ENCODE data around the gene FGF18.
"Not testable (repeated sequence)": the region's sequence is repeated elsewhere in the genome, so short reads cannot be mapped to it uniquely, and the experiment has no call there.

The FGF18 gene

DNA sequence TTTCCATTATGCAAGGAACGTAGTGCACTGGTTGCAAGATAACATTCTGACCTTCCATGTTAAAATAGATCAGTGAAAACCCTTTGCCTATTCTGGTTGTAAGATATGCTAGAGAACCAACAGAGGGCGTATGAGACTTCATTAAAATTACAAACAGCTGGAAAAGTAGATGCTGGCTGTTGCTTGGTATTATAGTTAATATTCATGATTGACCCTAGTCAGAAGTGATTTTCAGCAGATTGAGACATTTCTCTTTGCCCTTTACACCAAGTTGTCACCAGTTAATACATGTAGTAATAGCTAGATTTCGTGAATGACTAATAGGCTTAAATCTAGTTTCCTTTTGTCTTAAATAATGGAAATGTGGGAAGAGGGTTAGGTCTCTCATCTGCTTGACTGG, 13.8 kb upstream of the FGF18 start:
- DNase-seq (ENCODE audit: low spot score), result no peak
- no peak for TF ChIP-seq CTCF (IDR thresholded peaks at IDR 0.05; ENCODE audit: extremely low read depth, missing control alignments)

GRCh38 chr5:171407234-171407633, 12.2 kb upstream of the FGF18 start:
- no peak for TF ChIP-seq CTCF (IDR thresholded peaks at IDR 0.05; ENCODE audit: extremely low read depth, missing control alignments)
- no peak for DNase-seq (ENCODE audit: low spot score)

DNA sequence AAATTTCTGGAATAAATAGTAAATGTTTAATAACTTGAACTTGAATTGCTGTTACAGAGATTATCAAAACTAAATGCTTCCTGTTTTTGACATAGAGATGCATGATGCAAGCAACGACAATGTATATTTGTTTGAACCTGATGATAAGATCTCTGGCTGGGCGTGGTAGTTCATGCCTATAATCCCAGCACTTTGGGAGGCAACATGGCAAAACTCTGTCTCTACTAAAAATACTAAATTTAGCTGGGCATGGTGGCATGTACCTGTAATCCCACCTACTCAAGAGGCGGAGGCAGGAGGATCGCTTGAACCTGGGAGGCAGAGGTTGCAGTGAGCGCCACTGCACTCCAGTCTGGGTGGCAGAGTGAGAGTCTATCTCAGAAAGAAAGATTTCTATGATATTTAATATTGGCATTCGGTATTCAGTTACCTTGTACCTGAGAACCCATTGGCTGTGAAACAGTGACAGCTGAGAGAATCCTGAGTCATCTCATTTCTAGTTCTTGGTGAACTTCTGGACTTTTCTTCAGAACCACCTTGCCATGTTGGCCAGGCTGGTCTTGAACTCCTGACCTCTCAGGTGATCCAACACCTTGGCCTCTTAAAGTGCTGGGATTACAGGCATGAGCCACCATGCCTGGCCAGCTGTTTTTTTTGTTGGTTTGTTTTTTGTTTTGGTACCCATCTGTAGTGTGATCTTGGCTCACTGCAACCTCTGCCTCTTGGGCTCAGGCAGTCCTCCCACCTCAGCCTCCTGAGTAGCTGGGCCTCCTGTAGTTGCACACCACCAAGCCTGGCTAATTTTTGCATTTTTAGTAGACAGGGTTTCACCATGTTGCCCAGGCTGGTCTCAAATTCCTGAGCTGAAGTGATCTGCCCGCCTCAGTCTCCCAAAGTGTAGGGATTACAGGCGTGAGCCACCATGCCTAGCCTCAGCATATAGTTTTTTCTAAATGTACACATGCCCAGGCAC, 10.0 kb upstream of the FGF18 start:
- DNase-seq (ENCODE audit: low spot score), result no peak
- no peak for TF ChIP-seq CTCF (IDR thresholded peaks at IDR 0.05; ENCODE audit: extremely low read depth, missing control alignments)

DNA sequence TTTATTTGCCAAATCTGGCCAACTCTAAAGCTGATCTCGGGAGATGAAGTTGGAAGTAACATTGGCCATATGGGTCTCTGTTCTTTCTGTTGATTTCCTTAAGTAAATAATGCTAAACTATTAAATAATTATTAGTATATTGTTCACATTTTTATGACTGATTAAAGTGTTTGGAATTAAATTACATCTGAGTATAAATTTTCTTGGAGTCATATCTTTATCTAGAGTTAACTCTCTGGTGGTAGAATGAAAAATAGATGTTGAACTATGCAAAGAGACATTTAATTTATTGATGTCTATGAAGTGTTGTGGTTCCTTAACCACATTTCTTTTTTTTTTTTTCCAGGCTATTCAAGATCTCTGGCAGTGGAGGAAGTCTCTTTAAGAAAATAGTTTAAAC, 9.3 kb upstream of the FGF18 start:
- no peak for TF ChIP-seq CTCF (IDR thresholded peaks at IDR 0.05; ENCODE audit: extremely low read depth, missing control alignments)
- DNase-seq (ENCODE audit: low spot score), result no peak

GRCh38 chr5:171412186-171412585, 7.3 kb upstream of the FGF18 start:
- no peak for DNase-seq (ENCODE audit: low spot score)
- no peak for TF ChIP-seq CTCF (IDR thresholded peaks at IDR 0.05; ENCODE audit: extremely low read depth, missing control alignments)

GRCh38 chr5:171413153-171413910, 6.1 kb upstream of the FGF18 start:
- no peak for TF ChIP-seq CTCF (IDR thresholded peaks at IDR 0.05; ENCODE audit: extremely low read depth, missing control alignments)
- DNase-seq (ENCODE audit: low spot score), result no peak

DNA sequence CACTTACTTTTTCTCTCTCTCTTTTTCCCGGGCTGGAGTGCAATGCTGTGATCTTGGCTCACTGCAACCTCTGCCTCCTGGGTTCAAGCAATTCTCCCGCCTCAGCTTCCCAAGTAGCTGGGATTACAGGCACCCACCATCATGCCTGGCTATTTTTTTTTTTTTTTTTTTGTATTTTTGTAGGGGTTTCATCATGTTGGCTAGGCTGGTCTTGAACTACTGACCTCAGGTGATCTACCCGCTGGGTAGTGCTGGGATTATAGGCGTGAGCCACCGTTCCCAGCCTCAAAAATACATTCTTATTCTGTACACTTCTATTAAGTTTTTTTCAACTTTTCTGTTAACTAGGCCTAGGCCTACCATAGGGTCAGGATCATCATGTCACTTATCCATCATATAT, 5.5 kb upstream of the FGF18 start:
- DNase-seq (ENCODE audit: low spot score), result not testable (repeated sequence)
